Eye (tissue), 1 donor: Measurements from ENCODE around the gene PARVB.
"Not testable (repeated sequence)": the region's sequence is repeated elsewhere in the genome, so short reads cannot be mapped to it uniquely, and the experiment has no call there.

Source experiments
- DNase-seq: peaks from one replicate; pipeline ENCODE4 v3.0.0-alpha.2; 2015

The PARVB gene

GRCh38 chr22:44029069-44029468 is 5.0 kb downstream of the PARVB start:
- no peak for DNase-seq

- no peak for DNase-seq
Measured at GRCh38 chr22:44030051-44030701, 6.1 kb downstream of the PARVB start.

- DNase-seq, result no peak
Measured at GRCh38 chr22:44030702-44031082, 6.6 kb downstream of the PARVB start.

GRCh38 chr22:44031158-44031952 is 7.3 kb downstream of the PARVB start:
- DNase-seq, result no peak

GRCh38 chr22:44032126-44032730 is 8.1 kb downstream of the PARVB start:
- peak; percentile 66 for DNase-seq

- no peak for DNase-seq
Measured at GRCh38 chr22:44033287-44033686, 9.2 kb downstream of the PARVB start.

- peak; percentile 53 for DNase-seq
Measured at GRCh38 chr22:44033694-44034093, 9.6 kb downstream of the PARVB start.

- DNase-seq, result no peak
Measured at GRCh38 chr22:44037519-44038375, 13.6 kb downstream of the PARVB start.

- no peak for DNase-seq
Measured at GRCh38 chr22:44039566-44040171, 15.6 kb downstream of the PARVB start.

GRCh38 chr22:44042249-44043218 is 18.4 kb downstream of the PARVB start:
- DNase-seq, result no peak

GRCh38 chr22:44045145-44045544 is 21.0 kb downstream of the PARVB start:
- DNase-seq, result no peak

GRCh38 chr22:44046485-44047141 is 22.5 kb downstream of the PARVB start:
- DNase-seq, result no peak

GRCh38 chr22:44047891-44048301 is 23.8 kb downstream of the PARVB start:
- no peak for DNase-seq

- peak; percentile 55 for DNase-seq
Measured at GRCh38 chr22:44049486-44050231, 25.6 kb downstream of the PARVB start.

- no peak for DNase-seq
Measured at GRCh38 chr22:44050766-44051355, 26.8 kb downstream of the PARVB start.

GRCh38 chr22:44051358-44051757 is 27.3 kb downstream of the PARVB start:
- no peak for DNase-seq

- DNase-seq, result no peak
Measured at GRCh38 chr22:44051961-44052360, 27.9 kb downstream of the PARVB start.

GRCh38 chr22:44055805-44056204 is 31.7 kb downstream of the PARVB start:
- DNase-seq, result no peak

GRCh38 chr22:44056649-44057048 is 32.5 kb downstream of the PARVB start:
- not testable (repeated sequence) for DNase-seq
